Tibial nerve (tissue), 4 donors: Measurements from ENCODE around the gene TBC1D3B.
"Not testable (repeated sequence)": the region's sequence is repeated elsewhere in the genome, so short reads cannot be mapped to it uniquely, and the experiment has no call there.

Experiments used
- EP300 ChIP-seq, 2 donors: sonication (generic); formaldehyde crosslinking; IDR thresholded peaks; one replicate each; pipeline ENCODE4 v1.6.1; 2017; ENCODE audit warnings: antibody characterized with exemption in 2 of 2, mild to moderate bottlenecking in 1 of 2
- POLR2A ChIP-seq, 2 donors: fragments of 450-650 bp; IDR thresholded peaks; one replicate each; pipeline ENCODE4 v1.6.1; 2017; ENCODE audit warnings: antibody characterized with exemption in 2 of 2, mild to moderate bottlenecking in 2 of 2, moderate library complexity in 2 of 2
- TF ChIP-seq, protein P1 (sequence below), 5 experiments: fragments of 200-600 bp in 3 of 5; fragments of 450-650 bp in 2 of 5; sonication (generic) in 3 of 5; IDR thresholded peaks; one replicate each; pipeline ENCODE4 v1.5.1; 2016 to 2019; ENCODE audit warnings: antibody characterized with exemption in 5 of 5, mild to moderate bottlenecking in 3 of 5, moderate library complexity in 2 of 5

DNA sequence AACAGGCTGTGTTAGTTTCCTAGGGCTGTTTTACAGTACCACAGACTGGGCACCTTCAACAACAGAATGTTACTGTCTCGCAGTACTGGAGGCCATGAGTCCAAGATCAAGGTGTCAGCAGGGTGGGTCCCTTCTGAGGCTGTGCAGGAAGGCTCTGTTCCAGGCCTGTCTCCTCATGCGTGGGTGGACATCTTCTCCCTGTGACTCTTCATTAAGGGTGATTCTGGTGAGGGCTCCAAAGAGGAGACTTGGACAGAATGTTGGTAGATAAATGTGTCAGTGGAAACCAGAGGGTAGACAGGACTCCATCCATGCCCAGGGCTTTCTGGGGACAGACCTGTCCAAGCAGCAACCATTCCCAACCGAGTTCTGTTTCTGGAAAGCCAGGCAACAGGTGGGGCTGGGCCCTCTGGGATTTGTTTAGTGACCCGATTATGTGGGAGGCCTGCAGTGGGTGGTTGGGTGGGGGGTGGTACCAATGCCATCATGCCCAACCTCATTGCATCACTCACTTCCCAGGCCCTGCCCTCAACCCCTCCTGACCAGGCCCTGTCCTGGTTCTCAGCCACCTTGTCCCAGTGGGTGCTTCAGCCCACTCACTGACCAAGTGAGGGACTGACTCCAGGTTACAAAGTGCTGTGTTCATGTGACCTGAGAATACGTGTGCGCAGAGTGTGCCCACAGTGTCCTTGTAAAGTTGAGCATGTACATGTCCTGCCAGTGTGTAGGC, 5.2 kb upstream of the TBC1D3B start:
- TF ChIP-seq, protein P1, sequence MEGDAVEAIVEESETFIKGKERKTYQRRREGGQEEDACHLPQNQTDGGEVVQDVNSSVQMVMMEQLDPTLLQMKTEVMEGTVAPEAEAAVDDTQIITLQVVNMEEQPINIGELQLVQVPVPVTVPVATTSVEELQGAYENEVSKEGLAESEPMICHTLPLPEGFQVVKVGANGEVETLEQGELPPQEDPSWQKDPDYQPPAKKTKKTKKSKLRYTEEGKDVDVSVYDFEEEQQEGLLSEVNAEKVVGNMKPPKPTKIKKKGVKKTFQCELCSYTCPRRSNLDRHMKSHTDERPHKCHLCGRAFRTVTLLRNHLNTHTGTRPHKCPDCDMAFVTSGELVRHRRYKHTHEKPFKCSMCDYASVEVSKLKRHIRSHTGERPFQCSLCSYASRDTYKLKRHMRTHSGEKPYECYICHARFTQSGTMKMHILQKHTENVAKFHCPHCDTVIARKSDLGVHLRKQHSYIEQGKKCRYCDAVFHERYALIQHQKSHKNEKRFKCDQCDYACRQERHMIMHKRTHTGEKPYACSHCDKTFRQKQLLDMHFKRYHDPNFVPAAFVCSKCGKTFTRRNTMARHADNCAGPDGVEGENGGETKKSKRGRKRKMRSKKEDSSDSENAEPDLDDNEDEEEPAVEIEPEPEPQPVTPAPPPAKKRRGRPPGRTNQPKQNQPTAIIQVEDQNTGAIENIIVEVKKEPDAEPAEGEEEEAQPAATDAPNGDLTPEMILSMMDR (IDR thresholded peaks at IDR 0.05), result not testable (repeated sequence)
- not testable (repeated sequence) for TF ChIP-seq POLR2A, EP300 (IDR thresholded peaks at IDR 0.05)
